ENCODE results near the gene CHSY1.
"Not testable (repeated sequence)": the region's sequence is repeated elsewhere in the genome, so short reads cannot be mapped to it uniquely, and the experiment has no call there.

The CHSY1 gene

DNA sequence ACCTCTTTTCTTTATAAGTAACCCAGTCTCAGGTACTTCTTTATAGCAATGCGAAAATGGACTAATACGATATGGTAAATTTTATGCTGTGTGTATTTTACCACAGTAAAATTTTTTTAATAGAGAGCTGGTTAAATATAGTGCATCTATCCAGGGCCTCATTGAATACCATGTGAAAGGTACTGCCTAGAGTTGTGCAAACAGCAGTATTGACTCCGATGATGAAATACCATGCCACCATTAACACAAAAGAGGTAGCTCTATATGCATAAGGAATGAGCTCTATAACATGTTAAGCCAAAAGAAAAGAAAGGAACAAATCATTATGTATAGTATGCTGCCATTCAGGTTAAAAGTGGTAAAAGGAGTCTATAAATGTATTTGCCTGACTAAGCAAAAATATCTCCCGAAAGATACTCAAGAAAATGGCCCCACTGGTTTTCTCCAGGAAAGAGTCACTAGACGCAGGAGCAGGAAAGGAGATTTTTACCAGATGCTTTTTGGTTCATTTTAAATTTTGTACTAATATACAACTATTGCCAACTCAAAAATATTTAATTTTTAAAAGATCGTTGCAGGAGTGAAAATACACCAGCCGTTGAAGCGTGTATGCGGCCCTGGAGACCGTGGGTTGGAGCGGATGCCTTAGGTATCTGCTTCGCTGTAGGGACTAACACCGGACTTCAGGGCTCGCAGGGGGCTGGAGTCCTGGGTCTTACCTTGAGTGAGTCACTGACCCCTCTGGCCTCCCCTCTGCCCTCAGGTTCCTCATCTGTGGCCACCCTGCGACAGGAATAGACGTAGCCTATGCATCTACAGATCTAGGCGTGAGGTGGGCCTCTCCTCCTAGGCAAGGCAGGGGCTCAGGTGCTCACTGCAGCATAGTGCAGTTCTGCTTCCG is 120.1 kb downstream of the CHSY1 start:
- DNase-seq (ENCODE audit: low read depth in 1 of 2, low spot score in 1 of 2) = no peak
- no peak for TF ChIP-seq JUND (IDR thresholded peaks at IDR 0.05; ENCODE audit: low read depth)
- in situ Hi-C loops (cut with HindIII; ENCODE audit: low pct_unique_long_range_greater_than_20kb, low sequenced_read_pairs) = no loop called here

DNA sequence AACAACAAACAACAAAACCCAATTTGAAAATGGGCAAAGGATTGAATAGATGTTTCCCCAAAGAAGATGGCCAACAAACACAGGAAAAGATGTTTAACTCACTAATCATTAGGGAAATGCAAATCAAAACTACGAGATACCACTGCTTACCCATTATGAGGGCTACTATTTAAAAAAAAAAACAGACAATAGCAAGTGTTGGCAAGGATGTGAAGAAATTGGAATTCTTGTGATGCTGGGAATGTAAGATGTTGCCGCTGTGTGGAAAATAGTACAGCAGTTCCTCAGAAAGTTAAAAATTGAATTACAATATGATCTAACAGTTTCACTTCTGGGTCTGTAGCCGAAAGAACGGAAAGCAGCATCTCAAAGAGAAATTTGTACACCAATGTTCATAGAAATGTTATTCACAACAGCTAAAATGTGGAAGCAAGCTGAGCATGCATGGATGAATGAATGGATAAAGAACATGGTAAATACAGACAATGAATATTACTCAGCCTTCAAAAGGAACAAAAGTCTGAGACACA is 121.9 kb downstream of the CHSY1 start:
- no peak for DNase-seq (ENCODE audit: low read depth in 1 of 2, low spot score in 1 of 2)
- TF ChIP-seq JUND (IDR thresholded peaks at IDR 0.05; ENCODE audit: low read depth) = no peak
- in situ Hi-C loops (cut with HindIII; ENCODE audit: low pct_unique_long_range_greater_than_20kb, low sequenced_read_pairs) = no loop called here

DNA sequence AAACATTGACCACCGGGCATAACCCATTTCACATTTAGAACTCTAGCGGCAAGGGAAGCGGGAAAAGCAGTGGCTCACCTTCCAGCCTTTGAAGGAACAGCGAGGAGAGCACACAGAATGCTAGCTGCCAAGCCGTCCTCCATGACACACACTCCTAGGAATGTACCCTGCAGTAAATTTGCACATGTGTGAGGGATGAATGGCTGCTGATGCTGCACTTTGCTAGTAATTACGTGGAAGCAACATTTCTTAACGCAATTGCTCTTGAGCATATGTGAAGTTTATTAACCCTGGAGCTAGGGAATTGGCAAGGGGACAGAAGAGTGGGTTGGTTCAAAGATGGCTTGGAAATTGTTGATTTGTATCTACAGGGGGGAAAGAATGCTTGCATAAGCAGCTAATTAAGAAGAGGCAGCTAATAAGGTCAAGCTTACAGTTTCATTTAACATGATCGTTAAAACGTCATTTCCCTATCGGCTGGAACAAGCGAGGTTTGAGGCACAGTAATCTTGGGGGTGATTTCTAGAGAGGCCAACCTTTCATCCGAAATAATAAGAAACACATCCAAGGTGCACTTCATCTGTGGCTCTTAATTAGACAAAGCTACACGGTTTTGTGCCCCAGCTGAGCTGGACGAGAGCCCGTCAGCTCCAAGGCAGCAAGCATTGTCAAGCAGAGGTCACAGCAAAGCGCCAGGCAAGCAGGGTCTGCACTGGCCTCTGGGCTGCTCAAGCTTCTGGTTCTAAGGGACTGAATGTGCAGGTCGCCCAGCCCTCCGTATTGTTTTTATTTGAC is 123.4 kb downstream of the CHSY1 start:
- no peak for TF ChIP-seq JUND (IDR thresholded peaks at IDR 0.05; ENCODE audit: low read depth)
- no peak for DNase-seq (ENCODE audit: low read depth in 1 of 2, low spot score in 1 of 2)
- in situ Hi-C loops (cut with HindIII; ENCODE audit: low pct_unique_long_range_greater_than_20kb, low sequenced_read_pairs) = no loop called here

DNA sequence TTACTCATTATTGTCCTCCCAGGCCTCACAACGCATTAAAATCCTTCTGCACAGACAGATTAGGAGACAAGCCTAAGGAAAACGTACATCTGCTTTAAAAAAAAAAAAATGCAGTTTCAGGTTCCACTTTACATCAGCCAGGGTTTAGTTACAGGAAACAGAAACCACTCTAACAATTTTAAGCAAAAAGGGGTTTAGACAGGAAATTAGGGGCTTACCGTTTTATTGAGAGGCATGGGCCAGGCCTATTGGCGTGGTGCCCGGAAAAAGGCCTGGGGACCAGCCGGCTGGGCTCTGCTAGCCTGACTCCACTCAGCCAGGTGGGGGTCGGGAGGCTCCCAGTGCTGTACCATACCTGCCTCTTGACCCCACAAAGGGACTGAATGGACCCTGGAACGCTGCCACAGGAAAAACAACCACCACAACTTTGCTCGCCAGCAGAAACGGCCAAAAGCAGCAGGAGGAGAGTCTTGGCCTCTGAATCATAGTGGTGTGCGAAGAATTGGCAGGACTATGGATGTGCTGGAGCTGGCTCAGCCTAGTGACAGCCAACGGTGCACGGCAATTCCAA is 124.3 kb downstream of the CHSY1 start:
- no peak for TF ChIP-seq JUND (IDR thresholded peaks at IDR 0.05; ENCODE audit: low read depth)
- DNase-seq (ENCODE audit: low read depth in 1 of 2, low spot score in 1 of 2) = no peak
- in situ Hi-C loops (cut with HindIII; ENCODE audit: low pct_unique_long_range_greater_than_20kb, low sequenced_read_pairs) = no loop called here

DNA sequence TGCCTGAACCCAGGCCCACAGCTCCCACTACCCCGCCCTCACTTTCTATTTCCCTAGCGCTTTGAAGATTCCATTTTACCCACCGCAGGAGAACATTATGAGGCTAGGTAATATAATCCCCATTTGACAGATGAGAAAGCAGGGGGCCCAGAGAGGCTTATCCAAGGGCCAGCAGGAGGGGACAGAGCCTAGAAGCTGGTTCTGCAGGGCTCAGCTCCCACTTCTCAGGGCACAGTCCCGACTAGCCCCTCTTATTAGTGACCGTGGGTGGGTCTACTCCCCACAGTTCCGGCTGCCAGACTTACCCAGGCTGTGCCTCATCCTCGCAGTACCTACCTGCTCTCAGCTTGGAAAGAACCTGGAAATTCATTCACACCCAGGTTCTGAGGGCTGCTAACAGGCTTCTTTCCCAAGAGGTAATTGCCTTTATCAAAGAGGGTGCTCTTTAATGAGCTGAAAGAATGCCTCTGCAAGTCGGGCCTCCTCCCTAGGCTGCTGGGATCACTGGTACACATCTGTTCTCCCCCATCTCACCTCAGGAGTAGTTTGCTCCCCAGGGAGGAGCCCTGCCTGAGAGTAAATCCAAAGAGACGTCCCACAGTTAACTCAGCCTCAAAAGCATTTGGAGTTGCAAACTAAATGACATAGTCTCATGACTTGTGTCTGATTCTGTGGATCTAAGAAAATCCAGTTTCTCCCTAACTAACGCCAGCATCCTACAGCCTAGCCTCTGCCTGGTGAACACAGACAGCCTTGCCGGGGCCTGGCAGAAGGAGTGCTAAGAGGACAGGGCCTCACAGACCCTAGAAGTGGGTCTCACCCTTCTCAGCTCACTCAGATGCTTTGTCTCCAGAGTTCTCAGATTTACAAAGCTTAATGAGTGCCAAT is 125.0 kb downstream of the CHSY1 start:
- DNase-seq (ENCODE audit: low read depth in 1 of 2, low spot score in 1 of 2) = no peak
- in situ Hi-C loops (cut with HindIII; ENCODE audit: low pct_unique_long_range_greater_than_20kb, low sequenced_read_pairs) = no loop called here
- no peak for TF ChIP-seq JUND (IDR thresholded peaks at IDR 0.05; ENCODE audit: low read depth)

DNA sequence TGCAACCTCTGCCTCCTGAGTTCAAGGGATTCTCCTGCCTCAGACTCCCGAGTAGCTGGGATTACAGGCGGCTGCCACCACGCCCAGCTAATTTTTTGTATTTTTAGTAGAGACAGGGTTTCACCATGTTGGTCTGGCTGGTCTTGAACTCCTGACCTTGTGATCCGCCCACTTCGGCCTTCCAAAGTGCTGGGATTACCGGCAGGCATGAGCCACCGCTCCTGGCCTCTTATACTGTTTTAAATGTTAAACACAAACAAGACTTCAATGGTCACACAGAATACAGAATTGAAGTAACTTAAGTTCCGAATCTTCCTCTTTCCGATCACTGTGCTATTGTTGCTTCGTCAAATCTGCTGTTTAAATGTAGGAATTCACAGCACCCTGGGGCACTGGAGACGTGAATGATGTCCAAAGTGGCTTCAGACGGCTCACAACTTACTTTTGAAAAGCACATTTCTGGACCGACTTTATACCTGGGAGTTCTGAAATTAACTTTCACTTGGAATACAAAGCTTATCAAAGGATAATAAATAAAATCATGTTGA is 125.9 kb downstream of the CHSY1 start:
- in situ Hi-C loops (cut with HindIII; ENCODE audit: low pct_unique_long_range_greater_than_20kb, low sequenced_read_pairs); DNase-seq (ENCODE audit: low read depth in 1 of 2, low spot score in 1 of 2): not testable (repeated sequence)

All from T47D (cell line).